Measurements from ENCODE around the gene REV1.

Gene REV1

GRCh38 chr2:99496021-99496420, 6.2 kb upstream of the REV1 start:
- TF ChIP-seq, protein P1, sequence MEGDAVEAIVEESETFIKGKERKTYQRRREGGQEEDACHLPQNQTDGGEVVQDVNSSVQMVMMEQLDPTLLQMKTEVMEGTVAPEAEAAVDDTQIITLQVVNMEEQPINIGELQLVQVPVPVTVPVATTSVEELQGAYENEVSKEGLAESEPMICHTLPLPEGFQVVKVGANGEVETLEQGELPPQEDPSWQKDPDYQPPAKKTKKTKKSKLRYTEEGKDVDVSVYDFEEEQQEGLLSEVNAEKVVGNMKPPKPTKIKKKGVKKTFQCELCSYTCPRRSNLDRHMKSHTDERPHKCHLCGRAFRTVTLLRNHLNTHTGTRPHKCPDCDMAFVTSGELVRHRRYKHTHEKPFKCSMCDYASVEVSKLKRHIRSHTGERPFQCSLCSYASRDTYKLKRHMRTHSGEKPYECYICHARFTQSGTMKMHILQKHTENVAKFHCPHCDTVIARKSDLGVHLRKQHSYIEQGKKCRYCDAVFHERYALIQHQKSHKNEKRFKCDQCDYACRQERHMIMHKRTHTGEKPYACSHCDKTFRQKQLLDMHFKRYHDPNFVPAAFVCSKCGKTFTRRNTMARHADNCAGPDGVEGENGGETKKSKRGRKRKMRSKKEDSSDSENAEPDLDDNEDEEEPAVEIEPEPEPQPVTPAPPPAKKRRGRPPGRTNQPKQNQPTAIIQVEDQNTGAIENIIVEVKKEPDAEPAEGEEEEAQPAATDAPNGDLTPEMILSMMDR (IDR thresholded peaks at IDR 0.05; ENCODE audit: low read depth, low read length): no peak
- in situ Hi-C loops (cut with HindIII; ENCODE audit: low sequenced_read_pairs): no loop called here
- no peak overlapping the region for H3K4me3 ChIP-seq (ENCODE audit: low read depth, low read length)
- DNase-seq (ENCODE audit: low read depth, low spot score): no peak

- in situ Hi-C loops (cut with HindIII; ENCODE audit: low sequenced_read_pairs): no loop called here
- TF ChIP-seq, protein P1 (IDR thresholded peaks at IDR 0.05; ENCODE audit: low read depth, low read length): no peak
- H3K4me3 ChIP-seq (ENCODE audit: low read depth, low read length): no peak overlapping the region
- no peak for DNase-seq (ENCODE audit: low read depth, low spot score)
These were observed 5.5 kb upstream of the REV1 start for GRCh38 chr2:99495115-99495860.

GRCh38 chr2:99492721-99493120, 2.9 kb upstream of the REV1 start:
- TF ChIP-seq, protein P1 (IDR thresholded peaks at IDR 0.05; ENCODE audit: low read depth, low read length): no peak
- no peak for DNase-seq (ENCODE audit: low read depth, low spot score)
- no peak overlapping the region for H3K4me3 ChIP-seq (ENCODE audit: low read depth, low read length)
- in situ Hi-C loops (cut with HindIII; ENCODE audit: low sequenced_read_pairs): no loop called here

DNA sequence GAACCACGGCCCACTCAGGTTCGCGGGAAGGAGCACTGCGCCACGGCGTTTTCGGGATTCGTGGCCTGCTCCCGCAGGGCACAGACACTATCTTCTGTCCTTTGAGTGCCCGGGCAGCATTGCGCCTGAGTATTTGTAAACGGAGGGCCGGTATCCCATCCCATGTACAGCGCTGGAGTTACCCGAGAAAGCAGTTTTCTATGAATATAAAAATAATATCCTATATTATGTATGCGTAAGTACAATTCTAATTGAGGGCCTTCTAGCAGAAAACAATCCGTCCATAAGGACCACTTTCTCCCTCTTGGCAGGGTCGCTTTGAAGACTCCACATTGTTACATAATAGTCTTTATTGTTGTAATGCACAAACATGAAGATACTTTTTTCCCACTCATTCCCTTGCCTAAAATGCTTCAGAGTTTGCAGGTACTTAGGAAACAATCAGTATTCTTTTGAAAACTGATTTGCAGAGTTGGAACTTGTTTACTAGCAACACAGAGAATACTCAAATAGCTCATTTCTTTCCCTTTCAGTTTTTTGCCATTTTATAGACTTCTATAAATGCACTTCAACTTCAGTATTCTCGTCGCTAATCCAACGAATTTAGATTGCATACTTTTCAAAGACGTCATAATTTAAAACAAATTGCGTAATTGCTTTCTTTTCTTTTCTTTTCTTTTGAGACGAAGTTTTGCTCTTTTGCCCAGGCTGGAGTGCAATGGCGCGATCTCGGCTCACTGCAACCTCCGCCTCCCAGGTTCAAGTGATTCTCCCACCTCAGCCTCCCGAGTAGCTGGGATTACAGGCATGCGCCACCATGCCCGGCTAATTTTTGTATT, 1.0 kb upstream of the REV1 start:
- peak overlapping the region; percentile 88 for H3K4me3 ChIP-seq (ENCODE audit: low read depth, low read length)
- DNase-seq (ENCODE audit: low read depth, low spot score): no peak
- TF ChIP-seq, protein P1 (IDR thresholded peaks at IDR 0.05; ENCODE audit: low read depth, low read length): no peak
- in situ Hi-C loops (cut with HindIII; ENCODE audit: low sequenced_read_pairs): no loop called here

GRCh38 chr2:99489063-99489760, 605 bp downstream of the REV1 start:
- peak; percentile 37 for DNase-seq (ENCODE audit: low read depth, low spot score)
- TF ChIP-seq, protein P1 (IDR thresholded peaks at IDR 0.05; ENCODE audit: low read depth, low read length): no peak
- in situ Hi-C loops (cut with HindIII; ENCODE audit: low sequenced_read_pairs): no loop called here
- H3K4me3 ChIP-seq (ENCODE audit: low read depth, low read length): peak overlapping the region; percentile 88

GRCh38 chr2:99488539-99489062, 1.2 kb downstream of the REV1 start:
- peak overlapping the region; percentile 88 for H3K4me3 ChIP-seq (ENCODE audit: low read depth, low read length)
- TF ChIP-seq, protein P1 (IDR thresholded peaks at IDR 0.05; ENCODE audit: low read depth, low read length): no peak
- peak; percentile 33 for DNase-seq (ENCODE audit: low read depth, low spot score)
- in situ Hi-C loops (cut with HindIII; ENCODE audit: low sequenced_read_pairs): no loop called here
